Spleen (tissue), 11 donors: ENCODE data around the gene FSTL1. TPM values are rescaled to one million over a fixed set of nuclear protein-coding genes. Genes with fewer than 3 reads are reported as not detected.

Source experiments
- DNase-seq: peaks from one replicate; pipeline ENCODE4 v3.0.0-alpha.2; 2020
- H3K27ac ChIP-seq, 8 donors: fragments of 200-600 bp; sonication (generic) in 7 of 8; 1 replicate in 4 of 8; 2 replicates in 4 of 8; pipeline versions ENCODE4 v1.5.0 to v1.8.0; 2016 to 2021; ENCODE audit warnings: inconsistent platforms in 4 of 8, mild to moderate bottlenecking in 4 of 8, moderate library complexity in 1 of 8
- H3K27me3 ChIP-seq, 7 donors: fragments of 200-600 bp; sonication (generic) in 6 of 7; replicated peaks in 1 of 7; 1 replicate in 4 of 7; 2 replicates in 3 of 7; pipeline versions ENCODE4 v1.5.0 to v1.8.0; 2016 to 2021; ENCODE audit warnings: inconsistent platforms in 3 of 7, mild to moderate bottlenecking in 1 of 7
- H3K36me3 ChIP-seq, 6 donors: fragments of 200-600 bp; sonication (generic) in 5 of 6; 1 replicate in 4 of 6; 2 replicates in 2 of 6; pipeline versions ENCODE4 v1.5.0 to v1.8.0; 2016 to 2021; ENCODE audit warnings: inconsistent platforms in 2 of 6
- H3K4me1 ChIP-seq, 6 donors: fragments of 200-600 bp; sonication (generic) in 5 of 6; 1 replicate in 3 of 6; 2 replicates in 3 of 6; pipeline versions ENCODE4 v1.5.0 to v1.8.0; 2016 to 2021; ENCODE audit warnings: inconsistent platforms in 3 of 6
- H3K4me3 ChIP-seq, 8 donors: fragments of 200-600 bp; sonication (generic) in 7 of 8; 1 replicate in 4 of 8; 2 replicates in 4 of 8; pipeline versions ENCODE4 v1.5.0 to v1.8.0; 2016 to 2021; ENCODE audit warnings: inconsistent platforms in 4 of 8, mild to moderate bottlenecking in 4 of 8, moderate library complexity in 2 of 8
- H3K9me3 ChIP-seq, 8 donors: fragments of 200-600 bp; sonication (generic) in 7 of 8; 1 replicate in 4 of 8; 2 replicates in 4 of 8; pipeline versions ENCODE4 v1.5.0 to v1.8.0; 2016 to 2021; ENCODE audit warnings: inconsistent platforms in 4 of 8
- POLR2A ChIP-seq, 3 donors: fragments of 450-650 bp; IDR thresholded peaks; one replicate each; pipeline ENCODE4 v1.5.1; 2017; ENCODE audit warnings: antibody characterized with exemption in 3 of 3, mild to moderate bottlenecking in 1 of 3
- POLR2AphosphoS5 ChIP-seq, 3 donors: sonication (generic); formaldehyde crosslinking; IDR thresholded peaks; one replicate each; pipeline ENCODE4 v1.5.1; 2017; ENCODE audit warnings: antibody characterized with exemption in 3 of 3
- WGBS, 5 donors: extraction: QIAGEN DNeasy Blood & Tissue Kit in 3 of 5; methylation state at CpG; one replicate each; pipeline versions ENCODE4 v1.1.5 to v1.1.7; 2013 to 2018; 5-methylcytosine and 5-hydroxymethylcytosine counted together
- intact Hi-C: fragments of 100-400 bp; cut with DNase I; formaldehyde crosslinking; loops from one replicate; pipeline ENCODE4 v1.15.0; 2023; ENCODE audit warnings: low total_unique reads
- polyA plus RNA-seq, 3 donors: library from polyadenylated mRNA; stranded (reverse); fragments of 200-250 nt; gene quantifications; one replicate each; pipeline ENCODE4 v1.2.1, GENCODE V29; 2013
- total RNA-seq, 7 donors: library from RNA; depleted of rRNA in 3 of 7; stranded (reverse); fragments of >200 nt in 3 of 7; fragmentation: NEBNext Ultra II Directional in 4 of 7; extraction: Animal tissue kit (Norgen Biotek cat#: 25700) in 4 of 7; gene quantifications; one replicate each; pipeline versions ENCODE4 v1.1.0 to v1.2.1, GENCODE V29; 2016 to 2021
- TF ChIP-seq, protein P1 (sequence below), 11 experiments: fragments of 200-600 bp in 7 of 11; fragments of 450-650 bp in 4 of 11; sonication (generic) in 4 of 11; IDR thresholded peaks in 8 of 11; conservative IDR thresholded peaks in 3 of 11; 1 replicate in 7 of 11; 2 replicates in 4 of 11; pipeline versions ENCODE4 v1.4.0 to v1.8.0; 2016 to 2021; ENCODE audit warnings: antibody characterized with exemption in 11 of 11, inconsistent platforms in 4 of 11, mild to moderate bottlenecking in 1 of 11
- donor health status: healthy with polysubstance abuse.
- donor health status: DM: no; HTN: no; CAD: no; lungs with moderate emphysema.
- donor health status: DM: no; HTN: no; CAD: no.
- donor health status: Bipolar disorder and iron deficiency.
- donor health status: healthy.
- donor health status: DM: no; HTN: no; CAD: no.
- donor health status: DM: yes; HTN: yes; CAD: no.

The FSTL1 gene
- total and polyA plus RNA-seq, 10 donors = 6.7 to 228 (median 99.3) TPM

DNA sequence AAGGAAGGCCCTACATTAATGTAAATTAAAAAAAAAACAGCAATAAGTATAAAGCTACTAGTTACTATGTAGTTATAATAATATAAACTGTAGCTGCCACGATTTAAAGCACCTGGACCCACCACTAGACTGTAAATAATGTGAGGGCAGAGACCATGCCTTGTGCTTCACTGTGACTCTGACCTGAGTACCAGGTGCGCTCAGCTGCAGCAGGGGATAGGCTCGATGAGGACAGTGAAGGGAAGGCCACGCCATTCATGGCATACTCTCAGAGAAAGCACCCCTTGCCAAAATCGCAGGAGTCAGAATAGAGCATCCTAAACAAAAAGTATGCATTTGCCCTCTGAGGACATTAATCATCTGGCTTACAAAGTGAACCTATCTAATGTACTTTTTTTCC is 5.1 kb downstream of the FSTL1 start:
- Histone ChIP-seq H3K9me3 (no peaks in the 10 kb centered on the region), H3K27ac (no peak overlapping the region), H3K4me1 (peaks cover 0 to 17% (median 10%) of the 10 kb centered on the region in 6 donors), H3K36me3 (no peaks in the 10 kb centered on the region), H3K27me3 (peaks cover 0 to 29% (median 13%) of the 10 kb centered on the region in 7 donors), H3K4me3 (no peak overlapping the region)
- no peak for DNase-seq
- WGBS, 5 donors = 82 to 90% (median 86%) methylated on average over 5 of the region's 5 CpGs
- intact Hi-C loops = no loop called here
- TF ChIP-seq POLR2AphosphoS5 (IDR thresholded peaks at IDR 0.05) (no peak), POLR2A (IDR thresholded peaks at IDR 0.05) (no peak)
- TF ChIP-seq, protein P1, sequence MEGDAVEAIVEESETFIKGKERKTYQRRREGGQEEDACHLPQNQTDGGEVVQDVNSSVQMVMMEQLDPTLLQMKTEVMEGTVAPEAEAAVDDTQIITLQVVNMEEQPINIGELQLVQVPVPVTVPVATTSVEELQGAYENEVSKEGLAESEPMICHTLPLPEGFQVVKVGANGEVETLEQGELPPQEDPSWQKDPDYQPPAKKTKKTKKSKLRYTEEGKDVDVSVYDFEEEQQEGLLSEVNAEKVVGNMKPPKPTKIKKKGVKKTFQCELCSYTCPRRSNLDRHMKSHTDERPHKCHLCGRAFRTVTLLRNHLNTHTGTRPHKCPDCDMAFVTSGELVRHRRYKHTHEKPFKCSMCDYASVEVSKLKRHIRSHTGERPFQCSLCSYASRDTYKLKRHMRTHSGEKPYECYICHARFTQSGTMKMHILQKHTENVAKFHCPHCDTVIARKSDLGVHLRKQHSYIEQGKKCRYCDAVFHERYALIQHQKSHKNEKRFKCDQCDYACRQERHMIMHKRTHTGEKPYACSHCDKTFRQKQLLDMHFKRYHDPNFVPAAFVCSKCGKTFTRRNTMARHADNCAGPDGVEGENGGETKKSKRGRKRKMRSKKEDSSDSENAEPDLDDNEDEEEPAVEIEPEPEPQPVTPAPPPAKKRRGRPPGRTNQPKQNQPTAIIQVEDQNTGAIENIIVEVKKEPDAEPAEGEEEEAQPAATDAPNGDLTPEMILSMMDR (IDR thresholded peaks at IDR 0.05 in 8 of 11, conservative IDR thresholded peaks at IDR 0.05 in 3 of 11) = no peak

DNA sequence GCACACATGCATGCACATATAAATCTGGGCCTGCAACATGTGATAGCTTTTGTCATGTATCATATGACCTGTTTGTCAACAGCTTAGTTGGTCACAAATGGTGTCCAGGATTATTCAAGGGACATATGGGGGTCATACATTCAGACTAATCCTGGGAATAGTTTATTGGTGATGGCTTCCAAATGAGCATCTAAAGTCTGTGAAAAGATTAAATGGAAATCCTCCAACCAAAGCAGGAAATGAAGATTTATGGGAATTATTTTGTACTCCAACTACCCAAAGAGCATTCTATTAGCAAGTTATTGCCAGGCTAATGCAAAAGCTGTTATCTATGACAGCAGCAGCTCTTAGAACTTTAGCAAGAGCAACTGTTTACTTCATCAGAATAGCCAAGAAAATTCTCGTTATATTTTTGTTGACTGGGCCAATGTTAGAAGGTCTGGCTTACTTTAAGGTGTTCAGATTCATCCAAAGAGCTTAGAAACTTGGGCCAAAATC is 7.1 kb downstream of the FSTL1 start:
- Histone ChIP-seq H3K36me3 (no peaks in the 10 kb centered on the region), H3K4me1 (peaks cover 0 to 13% (median 0%) of the 10 kb centered on the region in 6 donors), H3K9me3 (no peaks in the 10 kb centered on the region), H3K27me3 (peaks cover 0 to 9% (median 0%) of the 10 kb centered on the region in 7 donors), H3K27ac (no peak overlapping the region), H3K4me3 (no peak overlapping the region)
- WGBS, 5 donors = 64 to 84% (median 73%) methylated on average over 1 of the region's 1 CpG
- TF ChIP-seq, protein P1 (IDR thresholded peaks at IDR 0.05 in 8 of 11, conservative IDR thresholded peaks at IDR 0.05 in 3 of 11) = no peak
- TF ChIP-seq POLR2AphosphoS5 (IDR thresholded peaks at IDR 0.05) (no peak), POLR2A (IDR thresholded peaks at IDR 0.05) (no peak)
- DNase-seq = no peak
- intact Hi-C loops = no loop called here

DNA sequence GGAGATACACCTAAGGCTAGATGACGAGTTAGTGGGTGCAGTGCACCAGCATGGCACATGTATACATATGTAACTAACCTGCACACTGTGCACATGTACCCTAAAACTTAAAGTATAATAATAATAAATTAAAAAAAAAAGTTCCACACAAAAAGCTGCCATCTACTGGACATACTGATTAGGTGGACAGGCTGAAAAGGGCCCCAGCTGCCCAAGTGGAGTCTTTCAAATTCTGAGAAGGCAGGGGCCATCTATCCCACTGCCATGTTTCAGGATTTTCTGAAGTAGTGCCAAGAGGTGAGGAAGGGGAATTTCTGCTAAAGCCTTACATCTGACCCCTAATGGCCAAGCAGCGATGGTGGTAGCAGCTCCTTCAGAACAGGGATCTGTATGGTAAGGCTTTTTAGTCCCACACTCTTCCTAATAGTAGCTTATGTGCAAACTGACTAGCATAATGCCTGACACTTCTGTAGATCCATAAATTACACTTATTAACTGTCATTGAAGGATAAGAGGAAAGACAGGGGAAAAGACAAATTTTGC is 7.7 kb downstream of the FSTL1 start:
- no peaks in the 10 kb centered on the region for H3K9me3 ChIP-seq
- intact Hi-C loops = no loop called here
- WGBS, 5 donors = 76 to 87% (median 79%) methylated on average over 1 to 2 of the region's 2 CpGs
- DNase-seq = no peak
- H3K4me1 ChIP-seq = peaks cover 0 to 13% (median 0%) of the 10 kb centered on the region in 6 donors
- H3K36me3 ChIP-seq = no peaks in the 10 kb centered on the region
- no peak overlapping the region for H3K4me3 ChIP-seq
- TF ChIP-seq, protein P1 (IDR thresholded peaks at IDR 0.05 in 8 of 11, conservative IDR thresholded peaks at IDR 0.05 in 3 of 11) = no peak
- TF ChIP-seq POLR2A (IDR thresholded peaks at IDR 0.05) (no peak), POLR2AphosphoS5 (IDR thresholded peaks at IDR 0.05) (no peak)
- H3K27ac ChIP-seq = no peak overlapping the region
- peaks cover 0 to 6% (median 0%) of the 10 kb centered on the region in 7 donors for H3K27me3 ChIP-seq

DNA sequence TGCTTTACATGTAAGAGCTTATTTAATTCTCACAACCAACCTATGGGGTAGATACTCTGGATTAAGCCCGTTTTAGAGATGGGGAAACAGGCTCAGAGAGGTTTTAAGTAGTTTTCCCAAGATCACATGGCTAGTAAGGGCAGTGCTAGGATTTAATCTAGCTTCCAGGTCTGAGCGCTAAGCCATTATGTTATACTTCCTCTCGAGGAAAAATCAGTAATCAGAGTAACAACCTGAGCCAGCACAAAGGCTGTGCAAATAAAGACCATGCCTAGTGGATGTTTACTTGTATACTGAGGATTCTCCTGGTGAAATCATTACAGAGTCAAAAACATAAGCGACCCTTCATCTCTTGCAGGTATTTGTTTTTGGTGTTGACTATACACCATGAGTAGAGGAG is 9.0 kb downstream of the FSTL1 start:
- Histone ChIP-seq H3K27me3 (no peaks in the 10 kb centered on the region), H3K27ac (no peak overlapping the region), H3K9me3 (no peaks in the 10 kb centered on the region), H3K4me1 (peaks cover 0 to 10% (median 0%) of the 10 kb centered on the region in 6 donors), H3K4me3 (no peak overlapping the region), H3K36me3 (no peaks in the 10 kb centered on the region)
- WGBS, 5 donors = 80 to 82% (median 81%) methylated on average over 4 of the region's 4 CpGs
- intact Hi-C loops = no loop called here
- TF ChIP-seq POLR2AphosphoS5 (IDR thresholded peaks at IDR 0.05) (no peak), POLR2A (IDR thresholded peaks at IDR 0.05) (no peak)
- TF ChIP-seq, protein P1 (IDR thresholded peaks at IDR 0.05 in 8 of 11, conservative IDR thresholded peaks at IDR 0.05 in 3 of 11) = no peak
- DNase-seq = no peak
